Astrocyte (in vitro differentiated cells and primary cell): Measurements from ENCODE around the gene PLEKHM2.

Experiments
- EZH2 ChIP-seq: IDR thresholded peaks from 2 replicates; pipeline ENCODE4 v1.6.1; 2012; ENCODE audit warnings: mild to moderate bottlenecking, low read length, inconsistent platforms; ENCODE audit not compliant: insufficient read depth
- TF ChIP-seq, protein P1 (sequence below): IDR thresholded peaks from 2 replicates; pipeline ENCODE4 v1.5.1; 2011; ENCODE audit warnings: low read depth, mild to moderate bottlenecking, inconsistent platforms, low read length, moderate library complexity; ENCODE audit not compliant: insufficient read depth

DNA sequence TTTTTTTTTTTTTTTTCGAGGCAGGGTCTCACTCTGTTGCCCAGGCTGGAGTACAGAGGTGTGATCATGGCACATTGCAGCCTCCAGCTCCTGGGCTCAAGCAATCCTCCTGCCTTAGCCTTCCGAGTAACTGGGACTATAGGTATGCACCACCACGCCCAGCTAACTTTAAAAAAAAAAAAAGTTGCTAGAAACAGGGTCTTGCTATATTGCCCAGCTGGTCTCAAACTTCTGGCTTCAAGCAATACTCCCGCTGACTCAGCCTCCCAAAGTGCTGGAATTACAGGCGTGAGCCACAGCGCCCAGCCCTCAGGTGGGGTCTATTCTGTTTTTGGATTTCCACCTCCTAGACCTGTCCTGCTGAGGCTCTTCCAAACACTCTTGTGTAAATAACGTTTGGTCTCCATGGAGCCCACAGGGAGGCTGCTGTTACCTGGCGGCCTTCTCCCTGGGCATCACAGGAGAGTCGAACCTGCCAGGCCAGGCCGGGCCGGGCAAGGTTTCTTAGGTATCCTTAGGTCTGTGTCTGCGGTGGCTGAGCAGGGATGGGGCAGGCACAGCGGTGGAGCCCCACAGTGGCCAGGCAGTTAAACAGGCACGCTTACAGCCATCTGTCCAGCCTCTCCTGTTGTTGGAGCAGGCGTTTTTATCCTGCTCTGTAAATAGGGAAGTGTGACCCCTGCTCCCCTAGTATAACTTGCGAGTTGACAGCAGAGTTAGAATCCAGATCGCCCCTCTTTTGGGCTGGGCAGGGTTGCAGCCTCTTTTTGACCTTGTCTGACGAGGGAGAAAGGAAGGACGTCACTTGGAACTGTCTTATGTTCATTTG lies 18.8 kb downstream of the PLEKHM2 start:
- TF ChIP-seq, protein P1, sequence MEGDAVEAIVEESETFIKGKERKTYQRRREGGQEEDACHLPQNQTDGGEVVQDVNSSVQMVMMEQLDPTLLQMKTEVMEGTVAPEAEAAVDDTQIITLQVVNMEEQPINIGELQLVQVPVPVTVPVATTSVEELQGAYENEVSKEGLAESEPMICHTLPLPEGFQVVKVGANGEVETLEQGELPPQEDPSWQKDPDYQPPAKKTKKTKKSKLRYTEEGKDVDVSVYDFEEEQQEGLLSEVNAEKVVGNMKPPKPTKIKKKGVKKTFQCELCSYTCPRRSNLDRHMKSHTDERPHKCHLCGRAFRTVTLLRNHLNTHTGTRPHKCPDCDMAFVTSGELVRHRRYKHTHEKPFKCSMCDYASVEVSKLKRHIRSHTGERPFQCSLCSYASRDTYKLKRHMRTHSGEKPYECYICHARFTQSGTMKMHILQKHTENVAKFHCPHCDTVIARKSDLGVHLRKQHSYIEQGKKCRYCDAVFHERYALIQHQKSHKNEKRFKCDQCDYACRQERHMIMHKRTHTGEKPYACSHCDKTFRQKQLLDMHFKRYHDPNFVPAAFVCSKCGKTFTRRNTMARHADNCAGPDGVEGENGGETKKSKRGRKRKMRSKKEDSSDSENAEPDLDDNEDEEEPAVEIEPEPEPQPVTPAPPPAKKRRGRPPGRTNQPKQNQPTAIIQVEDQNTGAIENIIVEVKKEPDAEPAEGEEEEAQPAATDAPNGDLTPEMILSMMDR, result no peak
- no peak for TF ChIP-seq EZH2
